ENCODE results near the gene FMN2.
"Not testable (repeated sequence)": the region's sequence is repeated elsewhere in the genome, so short reads cannot be mapped to it uniquely, and the experiment has no call there.

FMN2 gene

GRCh38 chr1:240328382-240328781 is 236.7 kb downstream of the FMN2 start:
- DNase-seq: not testable (repeated sequence)

- DNase-seq: no peak
Measured at GRCh38 chr1:240329443-240329842, 237.8 kb downstream of the FMN2 start.

GRCh38 chr1:240332672-240333071 is 241.0 kb downstream of the FMN2 start:
- DNase-seq: no peak

GRCh38 chr1:240337781-240338180 is 246.1 kb downstream of the FMN2 start:
- no peak for DNase-seq

GRCh38 chr1:240338837-240339236 is 247.2 kb downstream of the FMN2 start:
- no peak for DNase-seq

DNA sequence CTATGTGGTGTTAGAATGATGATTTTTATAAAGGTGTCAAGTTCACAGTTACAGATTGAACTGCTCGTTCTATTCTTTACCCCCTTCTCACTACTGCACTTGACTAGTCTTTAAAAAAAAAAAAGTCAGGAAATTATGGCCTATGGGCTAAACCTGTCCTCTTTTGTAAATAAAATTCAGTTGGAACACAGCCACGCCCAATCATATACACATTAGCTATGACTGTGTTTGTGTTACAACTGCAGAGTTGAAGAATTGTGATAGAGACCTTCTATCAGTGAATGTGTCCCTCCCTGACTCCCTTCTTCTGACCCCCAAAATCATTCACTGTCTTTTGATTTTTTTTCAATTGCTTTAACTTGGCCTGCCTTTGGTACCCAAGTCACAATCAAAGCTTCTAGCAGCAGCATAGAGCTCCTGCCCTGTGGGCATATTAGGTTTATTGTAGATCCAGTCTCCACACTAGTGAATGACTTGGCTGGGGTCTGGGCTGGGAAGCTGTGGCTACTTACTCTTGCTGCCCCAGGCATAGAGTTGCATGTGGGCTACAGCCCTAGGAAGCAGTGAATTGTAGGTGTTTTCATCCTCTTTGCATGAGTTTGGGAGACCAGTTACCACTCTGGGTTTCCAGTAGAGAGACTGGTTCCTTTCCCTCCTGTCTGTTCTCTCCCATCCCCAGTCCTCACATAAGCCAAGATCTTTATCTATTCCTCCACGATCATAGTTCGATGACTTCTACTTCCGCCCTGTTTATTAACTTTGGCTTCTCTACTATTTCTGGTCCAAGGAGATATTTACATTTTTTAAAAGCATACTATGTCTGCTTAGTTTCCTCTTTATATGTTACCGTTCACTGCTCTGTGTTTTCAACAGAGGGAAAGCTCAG is 249.9 kb downstream of the FMN2 start:
- DNase-seq: no peak

DNA sequence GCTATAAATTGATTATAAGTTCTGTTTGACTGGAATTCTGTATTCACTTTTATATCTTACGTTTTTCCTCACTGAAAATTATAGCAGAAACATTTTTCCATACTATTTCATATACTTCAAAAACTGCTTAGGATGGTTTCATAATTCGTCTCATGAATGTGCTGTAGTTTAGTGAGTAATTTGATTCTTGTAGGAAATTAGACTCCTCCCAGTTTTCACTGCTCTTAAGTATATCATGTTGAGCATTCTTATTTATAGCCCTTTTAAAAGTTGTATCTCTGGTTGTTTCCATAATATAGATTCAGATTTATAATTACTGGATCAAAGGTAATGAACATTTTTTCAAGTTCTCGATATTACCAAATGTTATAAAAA is 250.6 kb downstream of the FMN2 start:
- no peak for DNase-seq

GRCh38 chr1:240343045-240343444 is 251.4 kb downstream of the FMN2 start:
- DNase-seq: no peak

GRCh38 chr1:240343966-240344365 is 252.3 kb downstream of the FMN2 start:
- no peak for DNase-seq

- no peak for DNase-seq
Measured at GRCh38 chr1:240344918-240345317, 253.2 kb downstream of the FMN2 start.

GRCh38 chr1:240349695-240350094 is 258.0 kb downstream of the FMN2 start:
- no peak for DNase-seq

- no peak for DNase-seq
Measured at GRCh38 chr1:240350910-240351331, 259.2 kb downstream of the FMN2 start.

DNA sequence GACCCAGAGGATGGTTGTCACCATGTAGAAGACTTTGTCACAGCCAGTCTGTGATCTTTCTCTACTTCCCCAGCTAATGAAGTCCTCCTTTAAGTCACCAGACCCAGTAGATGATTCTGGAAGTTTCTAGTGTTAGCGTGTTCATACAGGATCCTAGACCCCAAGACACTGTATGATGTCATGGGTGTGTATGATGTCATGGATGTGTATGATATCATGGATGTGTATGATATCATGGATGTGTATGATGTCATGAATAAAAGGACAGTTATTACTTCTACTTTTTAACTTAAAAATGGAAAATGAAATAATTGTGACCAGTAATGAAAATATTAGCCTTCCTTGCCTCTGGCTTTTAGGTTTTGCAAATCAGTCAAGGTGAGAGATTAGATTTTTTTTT is 260.0 kb downstream of the FMN2 start:
- no peak for DNase-seq

DNA sequence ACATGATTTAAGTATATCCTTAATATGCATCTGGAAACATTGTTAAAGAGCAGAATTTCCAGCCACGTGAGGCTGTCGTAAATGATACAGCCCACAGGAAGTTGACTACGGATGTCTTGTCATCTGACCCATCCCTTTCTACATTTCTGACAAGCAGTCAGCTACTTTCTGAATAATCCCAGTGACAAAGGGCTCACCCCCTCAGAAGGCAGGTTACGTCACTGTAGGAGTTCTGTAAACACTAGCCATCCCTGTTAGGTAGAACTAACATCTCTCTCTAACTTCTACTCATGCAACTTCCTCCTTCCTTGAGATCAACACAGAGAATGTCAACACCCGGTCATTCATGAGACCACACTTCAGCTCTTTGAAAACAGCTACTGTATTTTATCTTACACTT is 261.1 kb downstream of the FMN2 start:
- DNase-seq: no peak

- DNase-seq: no peak
Measured at GRCh38 chr1:240356568-240356967, 264.9 kb downstream of the FMN2 start.

DNA sequence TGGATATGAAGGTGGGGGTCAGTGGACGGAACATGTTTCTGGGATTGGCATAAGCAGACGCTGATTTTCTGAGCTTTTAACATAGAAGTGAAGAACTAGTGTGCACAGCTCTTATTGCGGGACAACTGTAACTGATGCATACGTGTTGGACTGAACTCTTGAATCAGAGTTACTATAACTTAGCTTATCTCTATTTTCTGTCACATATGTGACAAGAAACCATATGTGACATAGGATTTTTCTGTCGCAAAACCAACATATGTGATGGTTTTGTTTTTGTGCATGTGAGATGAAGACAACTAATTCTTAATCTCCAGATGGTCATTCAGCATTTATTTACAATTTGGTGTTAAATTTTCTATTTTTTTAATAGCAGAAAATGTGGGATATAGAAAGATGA is 270.4 kb downstream of the FMN2 start:
- no peak for DNase-seq

GRCh38 chr1:240362826-240363225 is 271.1 kb downstream of the FMN2 start:
- DNase-seq: no peak

DNA sequence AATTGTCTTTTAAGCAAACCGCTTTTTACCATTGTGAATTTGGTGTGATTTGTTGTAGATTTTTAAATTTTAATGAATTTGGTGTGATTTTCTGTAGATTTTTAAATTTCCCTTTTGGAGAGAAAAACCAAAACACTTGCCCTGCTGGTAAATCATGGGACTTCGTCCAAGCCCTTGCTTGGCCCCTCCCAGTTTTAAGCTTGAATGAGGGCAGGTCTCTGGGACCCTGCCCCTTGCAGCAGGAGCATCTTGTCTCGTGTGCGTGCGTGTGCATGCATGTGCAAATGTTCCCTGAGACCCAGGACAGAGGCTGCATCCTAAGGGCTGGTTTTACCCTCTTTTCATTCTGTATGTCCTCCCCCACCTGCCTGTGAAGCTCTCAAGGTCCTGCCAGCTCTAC is 271.6 kb downstream of the FMN2 start:
- no peak for DNase-seq

DNA sequence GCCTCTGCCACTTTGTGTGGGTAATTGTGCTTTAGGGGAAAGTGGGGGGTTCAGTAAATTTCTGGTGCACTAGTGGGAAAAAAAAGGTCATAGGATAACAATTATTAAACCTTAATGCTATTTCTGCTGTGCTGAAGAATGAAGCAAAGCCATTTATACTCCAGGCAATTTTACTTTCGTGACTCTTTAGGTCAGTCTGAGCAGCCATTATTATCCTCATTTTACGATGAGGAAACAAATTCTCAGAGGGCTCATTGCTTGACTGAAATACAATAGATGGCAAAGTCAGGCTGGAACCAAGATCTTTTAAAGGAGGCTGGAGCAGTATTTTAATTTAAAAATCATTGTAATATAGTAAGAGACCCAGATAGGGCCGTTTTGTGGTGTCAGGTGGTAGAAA is 272.2 kb downstream of the FMN2 start:
- no peak for DNase-seq

GRCh38 chr1:240366636-240367035 is 275.0 kb downstream of the FMN2 start:
- no peak for DNase-seq

DNA sequence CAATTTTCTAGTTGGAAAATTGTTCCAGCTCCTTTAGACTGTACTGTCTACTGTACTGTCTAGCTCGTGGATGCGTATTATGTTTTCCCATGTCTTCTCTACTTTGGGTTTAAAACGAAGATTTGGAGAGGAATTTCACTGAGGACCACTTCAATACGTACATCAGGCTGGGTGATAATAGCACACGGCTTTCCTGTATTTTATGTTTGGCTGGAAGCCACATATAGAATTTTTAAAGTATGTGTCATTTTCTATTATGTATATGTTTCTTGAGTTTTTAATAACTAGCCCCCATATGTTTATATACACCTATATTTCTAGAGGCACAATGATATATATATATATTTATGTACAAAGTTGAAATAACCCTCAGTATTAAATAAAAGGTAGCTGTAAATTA is 293.9 kb downstream of the FMN2 start:
- DNase-seq: no peak

- no peak for DNase-seq
Measured at GRCh38 chr1:240385985-240386978, 294.6 kb downstream of the FMN2 start.

DNA sequence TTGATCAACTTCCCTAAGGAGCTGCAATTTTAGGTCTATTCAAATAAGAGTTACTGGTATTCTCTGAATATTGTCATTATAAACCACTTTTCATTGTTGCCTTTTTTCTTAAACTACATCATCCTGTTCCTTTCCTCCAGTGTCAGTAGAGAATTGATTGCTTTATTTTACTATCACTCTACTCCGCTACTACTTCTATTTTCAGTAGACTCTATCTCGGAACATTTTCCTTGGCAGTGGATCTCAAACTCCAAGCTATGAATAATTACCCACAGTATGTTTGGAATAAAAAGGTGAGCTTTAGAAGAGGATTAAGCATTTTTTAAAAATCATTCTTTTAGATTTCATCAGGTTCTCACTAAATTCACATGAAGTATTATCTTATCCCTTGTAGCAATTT is 295.4 kb downstream of the FMN2 start:
- DNase-seq: no peak
